ENCODE measurements around the gene PPP1R12C.
"Not testable (repeated sequence)": the region's sequence is repeated elsewhere in the genome, so short reads cannot be mapped to it uniquely, and the experiment has no call there.

PPP1R12C gene

DNA sequence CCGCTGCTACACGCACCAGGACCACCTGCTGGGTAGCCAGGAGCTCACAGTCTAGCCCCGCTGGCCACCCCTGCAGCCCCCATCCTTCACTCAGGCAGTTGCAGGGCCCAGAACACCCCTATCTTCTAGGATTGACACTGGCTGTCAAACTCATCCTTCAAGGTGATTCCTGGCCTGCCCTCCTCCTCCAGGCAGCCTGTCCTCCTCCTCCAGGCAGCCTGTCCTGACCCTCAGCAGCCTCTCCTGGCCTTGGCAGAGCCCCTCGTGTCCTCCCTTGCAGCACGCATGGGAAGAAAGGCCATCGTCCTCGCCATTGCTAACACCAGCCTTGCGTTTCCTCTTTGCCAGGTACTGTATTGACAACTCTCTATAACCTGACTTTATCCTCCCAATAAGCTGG is 45.5 kb downstream of the PPP1R12C start:
- no peak for DNase-seq (ENCODE audit: low read depth)

DNA sequence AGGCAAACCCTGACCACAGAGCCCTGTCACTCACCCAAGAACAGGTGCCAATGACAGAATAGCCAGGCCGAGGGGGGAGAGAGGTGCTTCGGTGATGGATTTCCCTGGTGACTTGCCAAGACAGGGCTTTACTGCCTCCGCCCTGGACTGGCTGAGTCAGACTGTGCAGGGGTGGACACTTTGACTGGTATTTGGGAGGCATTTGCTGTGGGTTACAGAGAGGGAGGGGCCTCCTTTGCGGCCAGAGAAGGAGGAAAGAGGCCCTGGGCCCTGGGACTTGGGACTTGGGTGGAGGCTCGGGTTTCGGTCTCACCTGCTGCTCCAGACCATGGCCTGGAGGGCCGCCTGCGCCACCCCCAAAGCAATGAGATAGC is 46.3 kb downstream of the PPP1R12C start:
- no peak for DNase-seq (ENCODE audit: low read depth)

DNA sequence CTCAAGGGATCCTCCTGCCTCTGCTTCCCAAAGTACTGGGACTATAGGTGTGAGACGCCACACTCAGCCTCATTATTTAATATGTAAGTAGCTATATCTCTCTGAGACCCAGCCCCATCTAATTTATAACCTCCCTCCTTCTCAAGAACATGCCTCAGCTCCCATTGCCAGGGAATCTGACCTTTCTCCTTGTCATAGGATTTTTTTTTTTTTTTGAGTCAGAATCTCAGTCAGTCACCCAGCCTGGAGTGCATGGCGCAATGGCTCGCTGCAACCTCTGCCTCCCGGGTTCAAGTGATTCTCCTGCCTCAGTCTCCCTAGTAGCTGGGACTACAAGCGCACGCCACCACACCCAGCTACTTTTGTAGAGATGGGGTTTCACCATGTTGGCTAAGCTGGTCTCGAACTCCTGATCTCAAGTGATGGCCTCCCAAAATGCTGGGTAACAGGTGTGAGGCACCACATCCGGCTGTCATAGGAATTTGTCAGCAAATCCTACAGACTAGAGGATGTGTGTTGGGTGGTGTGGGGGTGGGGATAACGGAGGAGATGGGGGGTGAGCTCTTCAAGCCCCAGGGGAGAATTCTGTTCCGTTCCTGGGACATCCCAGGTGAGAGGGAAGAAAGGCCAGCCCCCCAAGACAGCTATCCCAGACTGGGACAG is 46.8 kb downstream of the PPP1R12C start:
- DNase-seq (ENCODE audit: low read depth), result no peak

DNA sequence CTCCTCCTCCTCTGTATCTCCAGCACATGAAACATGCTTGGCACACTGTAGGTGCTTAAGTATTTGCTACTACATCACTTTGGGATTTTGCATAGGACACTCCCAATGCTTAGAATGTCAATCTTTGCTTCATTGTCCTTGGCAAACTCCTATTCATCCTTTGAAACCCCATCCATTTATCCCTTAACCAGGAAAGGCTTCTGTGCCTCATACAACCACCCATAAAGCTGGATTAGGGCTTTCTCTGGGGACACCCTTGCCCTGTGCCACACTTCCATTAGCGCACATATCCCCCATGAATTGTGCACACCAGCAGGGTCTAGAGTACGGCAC is 47.6 kb downstream of the PPP1R12C start:
- DNase-seq (ENCODE audit: low read depth), result no peak

DNA sequence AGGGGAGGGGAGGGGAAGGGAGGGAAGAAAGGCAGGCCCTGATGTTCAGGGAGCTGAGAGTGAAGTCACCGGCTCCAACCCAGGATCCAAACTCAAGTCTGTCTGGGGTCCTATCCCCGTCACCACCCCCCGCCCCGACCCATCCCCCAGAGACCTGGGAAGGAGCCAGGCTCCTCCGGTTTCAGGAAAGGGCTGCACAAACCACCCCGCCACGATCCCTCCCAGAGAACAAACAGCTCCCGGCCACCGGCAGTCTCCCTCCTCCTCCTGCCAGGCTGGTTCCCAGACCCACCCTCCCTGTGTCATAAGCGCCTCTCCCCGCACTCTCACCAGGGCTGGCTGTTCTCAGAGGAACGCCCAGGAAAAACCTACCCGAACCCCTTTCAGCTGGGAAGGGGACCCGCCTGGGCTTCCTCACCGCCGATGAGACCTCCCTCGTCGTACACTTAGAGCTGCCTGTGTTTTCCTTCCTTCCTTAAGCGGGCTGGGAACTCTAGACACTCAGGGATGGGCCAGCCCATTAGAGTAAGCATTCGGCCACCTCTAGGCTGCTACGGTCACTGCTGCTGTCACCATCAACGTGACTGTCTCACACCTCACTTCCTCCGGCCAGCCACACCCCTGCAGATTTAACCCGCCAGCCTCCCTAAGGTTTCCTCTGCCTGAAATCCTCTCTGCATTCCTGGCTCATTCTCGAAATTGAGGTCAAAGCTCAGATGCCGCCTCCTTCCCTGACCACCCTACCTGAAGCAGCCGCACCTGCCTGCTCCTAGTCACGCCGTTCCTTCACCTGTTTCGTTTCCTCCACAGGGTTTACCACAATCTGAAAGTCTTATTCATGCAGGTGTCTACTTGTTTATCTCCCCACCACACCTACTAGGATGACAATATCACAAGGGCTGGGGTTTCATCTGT is 48.2 kb downstream of the PPP1R12C start:
- no peak for DNase-seq (ENCODE audit: low read depth)

DNA sequence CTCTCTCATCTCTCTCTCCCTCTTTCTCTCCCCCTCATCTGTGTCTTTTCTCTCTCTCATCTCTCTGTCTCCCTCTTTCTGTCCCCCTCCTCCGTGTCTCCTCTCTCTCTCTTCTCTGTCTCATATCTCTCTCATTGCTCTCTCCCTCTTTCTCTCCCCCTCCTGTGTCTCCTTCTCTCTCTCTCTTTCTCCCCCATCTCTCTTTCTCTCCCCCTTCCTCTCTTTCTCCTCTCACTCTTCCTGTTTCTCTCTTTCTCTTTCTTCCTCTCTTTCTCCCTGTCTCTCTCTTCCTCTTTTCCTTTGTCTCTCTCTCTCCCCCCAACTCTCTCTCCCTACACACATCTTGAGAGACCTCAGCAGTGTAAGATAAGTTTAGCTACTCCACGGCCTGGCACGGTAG is 49.6 kb downstream of the PPP1R12C start:
- no peak for DNase-seq (ENCODE audit: low read depth)

DNA sequence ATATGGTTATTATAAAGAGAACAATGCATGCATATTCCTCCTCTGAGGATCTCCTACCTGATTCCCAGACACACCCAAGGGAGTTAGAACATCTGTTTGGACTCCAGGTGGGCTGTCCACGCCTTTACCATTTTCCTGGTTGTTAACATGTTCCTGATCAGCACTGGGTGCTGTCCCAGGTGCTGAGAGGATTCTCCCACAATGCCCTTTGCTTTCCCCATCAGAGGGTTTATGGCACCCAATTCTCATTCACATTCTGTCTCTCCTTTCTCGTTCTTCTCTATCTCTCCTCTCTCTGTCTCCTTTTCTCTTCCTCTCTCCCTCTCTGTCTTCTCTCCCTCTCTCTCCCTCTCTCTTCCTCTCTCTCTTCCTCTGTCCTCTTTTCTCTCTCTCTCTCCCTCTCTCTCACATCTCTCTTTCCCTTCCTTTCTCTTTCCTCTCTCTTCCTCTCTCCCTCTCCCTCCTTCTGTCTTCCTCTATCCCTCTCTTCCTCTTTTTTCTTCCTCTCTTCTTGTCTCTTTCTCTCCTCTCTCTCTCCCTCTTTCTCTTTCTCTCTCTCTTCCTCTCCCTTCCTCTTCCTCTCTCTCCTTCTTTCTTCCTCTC is 51.2 kb downstream of the PPP1R12C start:
- DNase-seq (ENCODE audit: low read depth), result no peak

DNA sequence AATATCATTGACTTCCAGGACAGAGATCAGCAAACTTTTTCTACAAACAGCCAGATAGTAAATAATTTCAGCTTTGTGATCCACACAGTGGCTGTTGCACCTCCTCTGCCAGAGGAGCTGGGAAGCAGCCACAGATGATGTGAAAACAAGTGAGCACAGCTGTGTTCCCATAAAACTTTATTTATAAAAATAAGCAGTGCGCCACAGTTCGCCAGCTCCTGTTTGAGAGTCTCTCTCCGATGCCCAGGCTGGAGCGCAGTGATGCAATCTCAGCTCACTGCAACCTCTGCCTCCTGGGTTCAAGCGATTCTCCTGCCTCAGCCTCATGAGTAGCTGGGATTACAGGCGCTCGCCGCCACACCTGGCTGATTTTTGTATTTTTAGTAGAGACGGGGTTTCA is 51.9 kb downstream of the PPP1R12C start:
- not testable (repeated sequence) for DNase-seq (ENCODE audit: low read depth)

DNA sequence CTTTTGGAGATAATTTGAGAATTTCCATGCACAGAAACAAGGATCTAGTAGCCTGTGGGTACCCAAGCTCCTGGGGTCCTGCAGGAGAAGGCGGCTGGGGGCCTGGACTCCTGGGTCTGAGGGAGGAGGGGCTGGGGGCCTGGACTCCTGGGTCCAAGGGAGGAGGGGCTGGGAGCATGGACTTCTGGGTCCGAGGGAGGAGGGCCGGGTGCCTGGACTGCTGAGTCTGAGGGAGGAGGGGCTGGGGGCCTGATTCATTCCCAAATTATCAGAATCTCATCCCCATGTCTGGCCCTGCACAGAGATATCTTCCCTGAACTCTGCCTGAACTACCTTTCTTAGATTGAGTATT is 54.0 kb downstream of the PPP1R12C start:
- DNase-seq (ENCODE audit: low read depth), result no peak

DNA sequence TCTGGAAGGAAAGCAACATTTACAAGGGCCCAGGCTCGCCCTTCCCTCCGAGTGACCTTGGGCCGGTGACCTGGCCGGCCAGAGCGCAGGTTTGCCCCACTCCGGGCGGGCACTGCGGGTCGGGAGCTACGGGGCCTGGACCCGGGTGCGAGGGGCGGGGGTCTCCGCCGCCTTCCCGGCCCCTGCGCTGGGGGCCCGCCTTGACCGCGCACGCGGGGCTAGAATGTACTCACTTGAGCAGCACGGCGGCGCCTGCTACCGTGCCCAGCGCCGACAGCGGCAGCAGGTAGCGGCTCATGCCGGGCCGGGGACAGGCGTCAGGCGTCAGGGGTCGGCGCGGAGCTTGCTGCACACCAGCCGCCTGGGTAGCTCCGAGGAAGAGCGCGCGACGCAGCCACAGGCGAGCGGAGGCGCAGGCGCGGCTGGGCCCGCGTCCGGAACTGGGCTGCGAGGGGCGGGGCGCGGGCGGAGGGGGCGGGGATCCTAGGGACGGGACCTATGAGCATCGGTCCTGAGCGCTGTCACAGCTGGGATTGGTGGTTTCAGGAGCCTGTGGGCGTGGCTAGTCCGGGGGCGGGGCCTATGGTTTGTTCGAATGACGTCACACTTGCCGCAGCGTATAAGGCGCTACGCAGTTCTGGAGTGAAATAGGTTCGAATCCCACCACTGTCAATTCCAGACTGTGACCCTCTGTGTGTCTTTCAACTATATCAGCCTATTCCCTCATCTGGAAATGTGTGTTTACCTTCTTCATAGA is 54.5 kb downstream of the PPP1R12C start, which contains the start of gene RDH13:
TSS of gene RDH13 (minus strand) at position 414 of the 757 bp plus-strand sequence. CDS start at position 298, 116 bp downstream.
- peak; percentile 98 for DNase-seq (ENCODE audit: low read depth)

DNA sequence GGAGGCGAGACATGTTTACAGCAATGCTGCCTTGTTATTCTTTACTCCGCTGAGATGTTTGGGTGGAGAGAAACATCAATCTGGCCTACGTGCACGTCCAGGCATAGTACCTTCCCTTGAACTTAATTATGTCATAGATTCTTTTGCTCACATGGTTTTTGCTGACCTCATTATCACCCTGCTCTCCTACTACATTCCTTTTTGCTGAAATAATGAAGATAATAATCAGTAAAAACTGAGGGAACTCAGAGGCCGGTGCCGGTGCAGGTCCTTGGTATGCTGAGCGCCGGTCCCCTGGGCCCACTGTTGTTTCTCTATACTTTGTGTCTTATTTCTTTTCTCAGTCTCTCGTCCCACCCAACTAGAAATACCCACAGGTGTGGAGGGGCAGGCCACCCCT is 57.1 kb downstream of the PPP1R12C start:
- DNase-seq (ENCODE audit: low read depth), result not testable (repeated sequence)

DNA sequence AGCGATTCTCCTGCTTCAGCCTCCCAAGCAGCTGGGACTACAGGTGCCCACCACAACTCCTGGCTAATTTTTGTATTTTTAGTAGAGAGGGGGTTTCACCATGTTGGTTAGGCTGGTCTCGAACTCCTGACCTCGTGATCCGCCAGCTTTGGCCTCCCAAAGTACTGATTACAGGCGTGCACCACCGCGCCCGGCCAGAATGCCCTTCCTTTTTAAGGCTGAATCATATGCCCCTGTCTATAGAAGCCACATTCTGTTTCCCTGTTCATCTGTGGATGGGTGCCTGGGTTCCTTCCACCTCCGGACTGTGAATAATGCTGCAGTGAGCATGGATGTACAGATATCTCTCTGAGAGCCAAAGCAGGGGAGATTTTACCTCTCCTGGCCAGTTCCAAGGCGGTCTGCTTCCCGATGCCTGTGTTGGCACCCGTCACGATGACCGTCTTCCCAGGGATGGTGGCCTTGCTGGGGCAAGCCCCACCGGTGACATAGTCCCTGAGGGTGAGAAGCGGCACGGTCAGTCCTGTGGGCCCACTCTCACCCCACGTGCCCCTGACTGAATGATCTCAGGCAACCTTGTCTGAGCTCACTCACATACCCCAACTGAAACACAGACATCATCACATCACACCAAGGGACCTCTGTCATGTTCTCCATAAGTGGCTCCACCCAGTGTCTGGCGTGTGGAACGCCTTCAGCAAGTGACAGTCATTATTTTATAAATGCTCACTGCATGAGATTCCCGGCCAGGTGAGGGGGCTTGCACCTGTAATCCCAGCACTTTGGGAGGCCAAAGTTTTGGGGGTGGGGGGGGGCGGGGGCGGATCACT is 58.4 kb downstream of the PPP1R12C start:
- DNase-seq (ENCODE audit: low read depth), result no peak

DNA sequence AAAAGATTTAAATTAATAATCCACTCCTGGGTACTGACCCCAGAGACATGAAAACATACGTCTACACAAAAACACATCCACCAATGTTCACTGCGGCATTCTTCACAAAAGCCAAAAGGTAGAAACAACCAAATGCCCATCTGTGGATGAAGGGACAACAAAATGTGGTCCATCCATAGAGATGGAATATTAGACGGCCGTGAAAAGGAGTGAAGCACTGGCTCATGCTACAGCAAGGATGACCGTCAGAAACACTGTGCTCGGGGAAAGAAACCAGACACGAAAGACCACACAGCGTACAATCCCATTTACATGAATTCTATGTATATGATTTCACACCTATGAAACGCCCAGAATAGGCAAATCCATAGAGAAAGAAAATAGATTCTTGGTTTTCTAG is 60.6 kb downstream of the PPP1R12C start:
- DNase-seq (ENCODE audit: low read depth), result no peak

DNA sequence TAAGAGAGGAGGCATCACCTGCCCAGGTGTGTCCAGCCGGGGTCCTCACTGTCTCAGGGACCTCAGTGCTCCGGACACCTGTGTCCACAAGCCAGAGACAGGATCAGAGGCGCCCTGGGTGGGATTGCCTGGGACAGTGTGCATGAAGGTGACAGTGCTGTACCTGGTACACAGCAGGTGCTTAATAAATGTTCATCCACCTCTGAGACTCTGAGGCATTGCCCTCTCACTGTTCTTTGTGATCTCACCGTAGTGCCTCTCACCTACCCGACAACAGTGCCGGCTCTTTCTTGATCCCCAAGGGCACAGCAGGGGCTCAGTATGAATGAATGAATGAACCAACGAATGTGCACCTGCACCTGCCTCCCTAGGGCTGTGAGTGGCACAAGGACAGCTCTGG is 63.7 kb downstream of the PPP1R12C start:
- DNase-seq (ENCODE audit: low read depth), result no peak

DNA sequence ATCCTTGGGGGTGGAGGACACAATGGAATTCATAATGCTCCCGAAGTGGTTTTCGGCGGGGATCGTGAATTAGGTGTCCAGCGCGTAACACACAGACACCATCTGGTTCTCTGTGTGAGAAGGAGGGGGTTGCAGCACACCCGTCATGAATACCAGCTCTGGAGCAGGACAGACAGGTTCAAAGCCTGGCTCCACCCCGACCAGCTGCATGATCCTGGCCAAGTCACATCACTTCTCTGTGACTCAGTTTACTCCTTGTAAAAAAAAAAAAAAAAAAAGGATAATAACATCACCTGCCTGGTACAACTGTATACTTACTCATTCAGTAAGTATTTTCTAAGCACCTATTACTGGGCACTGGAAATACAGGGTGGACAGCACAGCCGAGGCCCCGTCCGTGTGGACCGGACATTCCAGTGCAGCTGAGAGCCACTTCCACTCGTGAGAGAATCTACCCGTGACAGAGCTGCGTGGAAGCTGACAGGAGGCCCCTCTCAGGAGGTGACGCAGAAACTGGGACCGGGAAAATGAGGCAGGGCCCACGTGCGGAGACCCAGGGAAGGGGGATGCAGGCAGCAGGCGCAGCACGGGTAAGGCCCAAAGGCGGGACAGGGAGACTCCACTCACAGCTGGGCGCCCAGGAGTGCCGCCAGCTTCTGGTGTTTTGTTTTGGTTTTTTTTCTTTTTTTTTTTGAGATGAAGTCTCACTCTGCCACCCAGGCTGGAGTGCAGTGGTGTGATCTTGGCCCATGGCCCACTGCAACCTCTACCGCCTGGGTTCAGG is 66.5 kb downstream of the PPP1R12C start:
- no peak for DNase-seq (ENCODE audit: low read depth)

DNA sequence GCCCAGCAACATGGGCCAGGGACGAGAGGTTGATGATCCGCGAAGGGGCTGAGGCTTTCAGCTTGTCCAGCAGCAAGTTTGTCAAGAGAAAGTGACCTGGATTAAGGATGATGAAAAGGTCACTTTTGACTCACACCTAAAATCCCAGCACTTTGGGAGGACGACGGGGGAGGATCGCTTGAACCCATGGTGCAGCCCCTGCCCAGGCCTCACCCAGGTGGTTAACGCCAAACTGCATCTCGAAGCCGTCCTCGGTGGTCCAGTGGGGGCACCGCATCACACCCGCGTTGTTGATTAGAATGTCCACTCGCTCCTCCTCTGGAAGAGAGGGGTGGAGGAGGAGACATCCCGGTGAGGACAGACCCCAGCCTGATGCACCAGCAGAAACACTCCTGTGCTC is 69.0 kb downstream of the PPP1R12C start:
- no peak for DNase-seq (ENCODE audit: low read depth)

DNA sequence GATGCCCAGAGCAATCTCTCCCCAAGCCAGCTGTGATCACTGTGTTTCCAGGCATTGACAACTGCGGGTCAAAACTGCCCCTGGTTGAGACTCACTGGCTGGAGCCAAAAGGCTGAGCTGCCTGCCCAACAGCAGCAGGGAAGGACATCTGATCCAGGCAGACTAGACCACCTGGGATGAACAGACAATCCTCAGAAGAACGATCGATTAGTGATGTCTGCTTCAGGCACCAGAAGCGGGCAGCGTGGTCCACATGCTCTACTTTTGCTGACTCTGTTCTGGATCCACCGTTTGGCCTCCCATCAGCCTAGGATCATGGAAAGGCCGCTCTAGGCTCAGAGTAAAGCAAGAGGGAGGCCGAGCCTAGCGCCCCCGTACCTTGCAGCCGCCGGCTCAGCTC is 69.5 kb downstream of the PPP1R12C start:
- no peak for DNase-seq (ENCODE audit: low read depth)

DNA sequence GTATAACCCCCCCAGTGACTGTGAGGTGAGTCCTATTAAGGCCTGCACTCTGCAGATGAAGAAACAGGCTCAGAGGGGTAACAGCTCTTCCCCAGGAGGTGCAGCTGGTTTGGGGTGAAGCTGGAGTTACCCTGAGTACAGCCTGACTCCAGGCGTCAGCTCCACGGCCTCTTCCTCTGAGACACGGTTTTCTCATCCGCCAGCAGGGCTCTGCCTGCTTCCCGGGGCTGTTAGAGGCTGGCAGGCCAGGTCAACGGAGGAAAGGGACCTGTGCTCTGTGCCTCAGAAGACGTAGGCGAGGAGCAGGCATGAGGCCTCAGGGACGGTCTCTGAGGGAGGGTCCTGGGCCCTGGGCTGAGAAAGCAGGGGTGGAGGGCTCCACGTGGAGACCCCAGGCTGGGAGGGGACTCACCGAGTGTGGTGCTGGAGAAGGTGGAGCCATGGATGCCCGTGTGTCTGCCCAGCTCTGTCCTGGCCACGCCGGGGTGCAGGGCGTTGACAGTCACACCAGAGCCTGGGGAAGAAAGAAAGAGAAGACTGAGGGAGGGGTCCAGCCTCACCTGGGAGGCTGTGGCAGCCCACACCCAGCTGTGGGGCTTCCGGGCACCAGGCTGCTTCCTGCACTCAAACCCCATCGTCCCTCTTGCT is 70.3 kb downstream of the PPP1R12C start:
- no peak for DNase-seq (ENCODE audit: low read depth)

DNA sequence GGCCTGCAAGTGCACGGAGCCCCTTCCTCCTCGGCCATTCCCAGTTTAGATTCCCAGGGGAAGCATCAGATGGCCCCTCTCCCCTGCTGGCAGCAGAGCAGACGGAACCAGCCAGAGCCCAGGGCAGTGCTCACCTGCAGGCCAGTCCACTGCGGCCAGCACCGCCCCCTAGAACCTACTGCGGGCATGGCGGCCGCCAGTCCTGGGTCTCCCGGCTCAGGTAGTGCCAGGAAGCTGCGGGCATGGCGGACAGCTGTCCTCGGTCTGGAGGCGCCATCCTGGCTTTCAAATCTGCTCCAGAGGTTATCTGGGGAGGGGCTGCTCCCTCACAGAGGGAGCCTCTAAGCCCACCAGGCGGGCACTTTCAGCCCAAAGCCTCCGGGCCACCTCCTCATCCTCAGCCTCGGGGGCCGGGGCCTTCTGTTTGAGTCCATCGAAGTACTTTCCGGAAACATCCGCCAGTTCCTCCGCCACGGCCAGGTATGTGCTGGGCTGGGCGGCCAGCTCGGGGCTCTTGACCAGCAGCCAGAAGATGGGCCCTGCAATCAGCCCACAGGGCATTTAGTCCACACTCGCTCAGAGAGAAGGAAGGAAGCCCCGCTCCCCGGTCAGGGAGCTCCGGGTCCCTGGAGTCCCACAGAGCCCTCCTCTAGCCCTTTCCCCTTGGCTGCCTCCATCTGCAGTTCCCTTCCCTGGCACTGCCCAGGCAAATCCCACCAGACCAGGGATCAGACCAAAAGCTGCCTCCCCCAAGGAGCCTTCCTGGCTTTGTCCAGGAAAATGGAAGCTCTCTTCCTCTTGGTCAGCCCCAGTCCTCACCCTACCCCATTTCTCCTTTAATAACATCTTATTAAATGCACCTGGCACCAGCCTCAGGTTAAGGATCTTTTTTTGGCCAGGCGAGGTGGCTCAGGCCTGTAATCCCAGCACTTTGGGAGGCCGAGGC is 72.4 kb downstream of the PPP1R12C start:
- DNase-seq (ENCODE audit: low read depth), result no peak
